ENCODE measurements around the gene ITPK1.
"Not testable (repeated sequence)": the region's sequence is repeated elsewhere in the genome, so short reads cannot be mapped to it uniquely, and the experiment has no call there.

The ITPK1 gene
- 51.6 to 56.8 reads per million in 2 experiments for total RNA-seq

- DNase-seq (ENCODE audit: low read depth), result peak; percentile 22
Measured at GRCh38 chr14:93115821-93116675, at the start of gene ITPK1. Gene ITPK1 (minus strand): TSS chr14:93115925. CDS start chr14:93115163, 762 bp downstream.

GRCh38 chr14:93163564-93163963 lies 47.8 kb upstream of the ITPK1 start:
- no peak for DNase-seq (ENCODE audit: low read depth)

GRCh38 chr14:93161411-93161940 lies 45.8 kb upstream of the ITPK1 start:
- no peak for DNase-seq (ENCODE audit: low read depth)

- DNase-seq (ENCODE audit: low read depth), result no peak
Measured at GRCh38 chr14:93160353-93160801, 44.7 kb upstream of the ITPK1 start.

- DNase-seq (ENCODE audit: low read depth), result not testable (repeated sequence)
Measured at GRCh38 chr14:93159625-93160352, 44.1 kb upstream of the ITPK1 start.

GRCh38 chr14:93158349-93158748 lies 42.6 kb upstream of the ITPK1 start:
- not testable (repeated sequence) for DNase-seq (ENCODE audit: low read depth)

GRCh38 chr14:93156693-93157369 lies 41.1 kb upstream of the ITPK1 start:
- no peak for DNase-seq (ENCODE audit: low read depth)

GRCh38 chr14:93155667-93156066 lies 39.9 kb upstream of the ITPK1 start:
- no peak for DNase-seq (ENCODE audit: low read depth)

GRCh38 chr14:93153121-93153520 lies 37.4 kb upstream of the ITPK1 start:
- DNase-seq (ENCODE audit: low read depth), result no peak

- DNase-seq (ENCODE audit: low read depth), result no peak
Measured at GRCh38 chr14:93150227-93151208, 34.8 kb upstream of the ITPK1 start.

GRCh38 chr14:93148979-93149378 lies 33.3 kb upstream of the ITPK1 start:
- DNase-seq (ENCODE audit: low read depth), result no peak

- no peak for DNase-seq (ENCODE audit: low read depth)
Measured at GRCh38 chr14:93146119-93146518, 30.4 kb upstream of the ITPK1 start.

- DNase-seq (ENCODE audit: low read depth), result no peak
Measured at GRCh38 chr14:93142854-93143652, 27.3 kb upstream of the ITPK1 start.

GRCh38 chr14:93137864-93138263 lies 22.1 kb upstream of the ITPK1 start:
- no peak for DNase-seq (ENCODE audit: low read depth)

GRCh38 chr14:93136508-93136907 lies 20.8 kb upstream of the ITPK1 start:
- not testable (repeated sequence) for DNase-seq (ENCODE audit: low read depth)

GRCh38 chr14:93136009-93136408 lies 20.3 kb upstream of the ITPK1 start:
- no peak for DNase-seq (ENCODE audit: low read depth)

- no peak for DNase-seq (ENCODE audit: low read depth)
Measured at GRCh38 chr14:93135399-93135798, 19.7 kb upstream of the ITPK1 start.

- DNase-seq (ENCODE audit: low read depth), result no peak
Measured at GRCh38 chr14:93133464-93133863, 17.7 kb upstream of the ITPK1 start.

GRCh38 chr14:93132472-93133065 lies 16.8 kb upstream of the ITPK1 start:
- no peak for DNase-seq (ENCODE audit: low read depth)

Data from T follicular helper cell (primary cell).